Measurements from ENCODE around the gene PLA2G1B. TPM values are rescaled to one million over a fixed set of nuclear protein-coding genes. Genes with fewer than 3 reads are reported as not detected.
"Not testable (repeated sequence)": the region's sequence is repeated elsewhere in the genome, so short reads cannot be mapped to it uniquely, and the experiment has no call there.

PLA2G1B gene
- total RNA-seq, 1 donor from 2014 or later: 0.42 TPM

GRCh38 chr12:120335447-120335846 is 7.9 kb upstream of the PLA2G1B start:
- not testable (repeated sequence) for H3K36me3 Mint-ChIP-seq (ENCODE audit: low read depth); DNase-seq (ENCODE audit: low spot score); H3K27me3 Mint-ChIP-seq (ENCODE audit: low read depth); H3K4me3 Mint-ChIP-seq (ENCODE audit: unreplicated experiment); H3K27ac Mint-ChIP-seq (ENCODE audit: unreplicated experiment); H3K4me1 Mint-ChIP-seq (ENCODE audit: low read depth); H3K9me3 Mint-ChIP-seq (ENCODE audit: low read depth)
- TF ChIP-seq CTCF (IDR thresholded peaks at IDR 0.05): peak; percentile 84

GRCh38 chr12:120332523-120332922 is 4.9 kb upstream of the PLA2G1B start:
- no peak for TF ChIP-seq CTCF (IDR thresholded peaks at IDR 0.05)
- Mint-ChIP-seq H3K27ac (ENCODE audit: unreplicated experiment) (no peak overlapping the region), H3K4me1 (ENCODE audit: low read depth) (peaks cover 4% of the 10 kb centered on the region)

GRCh38 chr12:120332041-120332440 is 4.5 kb upstream of the PLA2G1B start:
- Mint-ChIP-seq H3K36me3 (ENCODE audit: low read depth) (peaks cover 3% of the 10 kb centered on the region), H3K27me3 (ENCODE audit: low read depth) (no peaks in the 10 kb centered on the region), H3K27ac (ENCODE audit: unreplicated experiment) (no peak overlapping the region), H3K4me1 (ENCODE audit: low read depth) (peaks cover 4% of the 10 kb centered on the region), H3K9me3 (ENCODE audit: low read depth) (no peaks in the 10 kb centered on the region), H3K4me3 (ENCODE audit: unreplicated experiment) (no peak overlapping the region)
- no peak for DNase-seq (ENCODE audit: low spot score)
- no peak for TF ChIP-seq CTCF (IDR thresholded peaks at IDR 0.05)

More at GRCh38 chr12:120332523-120332922, 4.9 kb upstream of the PLA2G1B start:
- Mint-ChIP-seq H3K36me3 (ENCODE audit: low read depth) (peaks cover 3% of the 10 kb centered on the region), H3K4me3 (ENCODE audit: unreplicated experiment) (no peak overlapping the region), H3K27me3 (ENCODE audit: low read depth) (no peaks in the 10 kb centered on the region), H3K9me3 (ENCODE audit: low read depth) (peaks cover 3% of the 10 kb centered on the region)
- no peak for DNase-seq (ENCODE audit: low spot score)

GRCh38 chr12:120331390-120331789 is 3.8 kb upstream of the PLA2G1B start:
- no peak for TF ChIP-seq CTCF (IDR thresholded peaks at IDR 0.05)
- Mint-ChIP-seq H3K9me3 (ENCODE audit: low read depth) (no peaks in the 10 kb centered on the region), H3K36me3 (ENCODE audit: low read depth) (no peaks in the 10 kb centered on the region), H3K27me3 (ENCODE audit: low read depth) (no peaks in the 10 kb centered on the region), H3K4me3 (ENCODE audit: unreplicated experiment) (no peak overlapping the region), H3K4me1 (ENCODE audit: low read depth) (peaks cover 4% of the 10 kb centered on the region), H3K27ac (ENCODE audit: unreplicated experiment) (no peak overlapping the region)
- no peak for DNase-seq (ENCODE audit: low spot score)

GRCh38 chr12:120328228-120328627 is 649 bp upstream of the PLA2G1B start:
- Mint-ChIP-seq H3K27ac (ENCODE audit: unreplicated experiment) (no peak overlapping the region), H3K27me3 (ENCODE audit: low read depth) (no peaks in the 10 kb centered on the region), H3K4me1 (ENCODE audit: low read depth) (peaks cover 5% of the 10 kb centered on the region), H3K36me3 (ENCODE audit: low read depth) (no peaks in the 10 kb centered on the region), H3K9me3 (ENCODE audit: low read depth) (no peaks in the 10 kb centered on the region), H3K4me3 (ENCODE audit: unreplicated experiment) (no peak overlapping the region)
- no peak for TF ChIP-seq CTCF (IDR thresholded peaks at IDR 0.05)
- DNase-seq (ENCODE audit: low spot score): no peak
